Cerebellar nuclear complex (tissue), 1 donor: ENCODE data around the gene MRPL10.

Experiments
- DNase-seq, 2 experiments: peaks; one replicate each; lab custom pipeline; 2025; lab: John Stamatoyannopoulos, UW

Gene MRPL10

GRCh38 chr17:47813512-47814031 lies 17.8 kb downstream of the MRPL10 start:
- no peak for DNase-seq

- no peak for DNase-seq
These were observed 18.3 kb downstream of the MRPL10 start for GRCh38 chr17:47813077-47813476.

- DNase-seq = no peak
These were observed 19.0 kb downstream of the MRPL10 start for GRCh38 chr17:47812146-47812920.

GRCh38 chr17:47811709-47812108 lies 19.6 kb downstream of the MRPL10 start:
- DNase-seq = no peak

GRCh38 chr17:47810901-47811635 lies 20.3 kb downstream of the MRPL10 start:
- no peak for DNase-seq

GRCh38 chr17:47810200-47810821 lies 21.0 kb downstream of the MRPL10 start:
- DNase-seq = no peak

- no peak for DNase-seq
These were observed 22.4 kb downstream of the MRPL10 start for GRCh38 chr17:47808830-47809480.

GRCh38 chr17:47808036-47808829 lies 23.1 kb downstream of the MRPL10 start:
- DNase-seq = no peak

GRCh38 chr17:47807421-47807820 lies 23.9 kb downstream of the MRPL10 start:
- no peak for DNase-seq

GRCh38 chr17:47806913-47807255 lies 24.5 kb downstream of the MRPL10 start:
- DNase-seq = no peak

GRCh38 chr17:47806026-47806912 lies 25.1 kb downstream of the MRPL10 start:
- DNase-seq = no peak

GRCh38 chr17:47804461-47804860 lies 26.9 kb downstream of the MRPL10 start:
- DNase-seq = no peak

GRCh38 chr17:47803751-47804150 lies 27.6 kb downstream of the MRPL10 start:
- no peak for DNase-seq

- no peak for DNase-seq
These were observed 28.1 kb downstream of the MRPL10 start for GRCh38 chr17:47803201-47803600.

GRCh38 chr17:47802341-47803022 lies 28.9 kb downstream of the MRPL10 start:
- no peak for DNase-seq

GRCh38 chr17:47801906-47802305 lies 29.4 kb downstream of the MRPL10 start:
- no peak for DNase-seq

- DNase-seq = no peak
These were observed 30.1 kb downstream of the MRPL10 start for GRCh38 chr17:47801176-47801765.

GRCh38 chr17:47800686-47801085 lies 30.7 kb downstream of the MRPL10 start:
- DNase-seq = no peak

GRCh38 chr17:47797797-47798196 lies 33.5 kb downstream of the MRPL10 start:
- no peak for DNase-seq
